Measurements from ENCODE around the gene OR2S2.
"Not testable (repeated sequence)": the region's sequence is repeated elsewhere in the genome, so short reads cannot be mapped to it uniquely, and the experiment has no call there.

Gene OR2S2

DNA sequence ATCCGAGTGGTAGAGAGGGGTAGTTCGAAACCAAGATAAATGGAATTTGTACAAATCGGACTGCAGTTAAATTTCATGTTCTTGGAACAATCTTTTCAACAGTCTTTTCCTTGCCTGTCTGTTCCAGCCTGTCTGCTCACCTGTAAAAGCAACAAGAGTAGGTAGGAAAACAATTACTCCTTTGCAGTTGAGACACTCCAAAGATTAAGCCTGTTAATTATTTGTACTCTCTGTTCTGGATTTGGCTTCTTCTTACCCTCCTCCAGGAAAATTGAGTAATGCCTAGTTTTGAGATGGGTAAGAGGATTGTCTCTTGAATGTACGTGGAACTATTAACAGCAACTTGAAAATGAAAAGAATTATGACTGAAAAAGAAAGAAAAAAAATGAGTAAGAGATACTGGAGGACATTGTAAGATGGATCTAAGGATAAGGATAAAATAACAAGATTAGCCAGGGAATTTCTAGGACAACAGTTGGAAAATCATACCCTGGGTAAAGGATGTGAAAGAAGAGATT, 24.3 kb downstream of the OR2S2 start:
- DNase-seq (ENCODE audit: low read depth): no peak

DNA sequence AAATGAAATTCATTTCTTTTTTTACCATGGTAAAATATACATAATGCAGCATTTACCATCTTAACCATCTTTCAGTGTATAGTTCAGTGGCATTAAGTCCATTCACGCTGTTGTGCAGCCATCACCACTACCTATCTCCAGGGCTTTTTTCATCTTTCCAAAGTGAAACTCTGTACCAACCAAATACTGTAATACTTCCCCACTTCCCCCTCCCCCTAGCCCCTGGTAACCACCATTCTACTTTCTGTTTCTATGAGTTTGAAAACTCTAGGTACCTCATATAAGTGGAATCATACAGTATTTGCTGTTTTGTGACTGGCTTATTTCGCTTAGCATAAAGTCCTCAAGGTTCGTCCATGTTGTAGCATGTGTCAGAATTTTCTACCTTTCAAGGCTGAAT, 25.2 kb downstream of the OR2S2 start:
- DNase-seq (ENCODE audit: low read depth): no peak

DNA sequence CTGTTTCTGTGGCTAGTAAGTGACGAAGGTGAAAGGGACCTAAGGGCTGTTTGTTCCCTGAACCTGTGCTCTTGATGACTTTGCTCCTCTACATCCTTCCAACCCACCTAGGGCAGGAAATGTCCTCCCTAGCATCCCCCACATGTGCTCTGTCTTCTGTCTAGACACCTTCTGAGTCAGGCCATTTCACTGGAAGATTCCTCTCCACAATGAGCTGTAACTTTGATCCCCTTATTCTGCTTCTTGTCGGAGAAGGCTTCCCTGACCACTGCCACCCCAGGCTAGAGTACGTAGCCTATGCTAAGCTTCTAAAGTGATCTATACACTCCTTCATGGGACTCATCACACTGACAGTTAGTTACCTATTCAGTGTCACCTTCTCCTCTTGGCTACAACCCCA, 27.0 kb downstream of the OR2S2 start:
- no peak for DNase-seq (ENCODE audit: low read depth)

DNA sequence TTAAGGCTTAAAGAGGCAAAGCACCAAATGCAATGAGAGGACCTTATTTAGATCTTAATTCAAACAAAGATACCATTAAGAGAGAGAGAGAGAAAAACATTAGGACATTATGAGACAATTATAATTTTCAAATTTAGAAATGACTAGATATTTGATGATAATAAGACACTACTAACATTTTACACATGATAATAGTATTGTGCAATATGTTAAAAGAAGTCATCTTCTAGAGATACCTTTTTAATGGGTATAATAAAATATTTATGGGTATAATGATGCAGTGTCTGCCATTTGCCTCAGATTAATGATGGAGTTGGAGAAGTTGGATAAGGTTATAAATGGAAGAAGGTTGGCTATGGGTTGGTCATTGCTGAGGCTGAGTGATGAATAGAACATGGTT, 27.4 kb downstream of the OR2S2 start:
- no peak for DNase-seq (ENCODE audit: low read depth)

DNA sequence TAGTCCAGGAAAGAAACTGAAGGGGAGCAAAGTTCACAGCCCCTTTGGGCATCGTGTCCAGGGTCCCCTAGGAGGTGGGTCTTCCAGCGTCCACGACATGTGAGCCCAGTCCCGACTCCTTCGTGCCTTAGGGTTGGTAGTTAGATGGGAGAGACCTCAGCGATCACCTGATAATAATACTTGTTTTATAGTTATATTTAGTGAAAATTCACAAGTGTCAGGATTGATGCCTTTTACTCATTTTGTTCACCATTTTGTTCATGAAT, 28.6 kb downstream of the OR2S2 start:
- DNase-seq (ENCODE audit: low read depth): no peak

DNA sequence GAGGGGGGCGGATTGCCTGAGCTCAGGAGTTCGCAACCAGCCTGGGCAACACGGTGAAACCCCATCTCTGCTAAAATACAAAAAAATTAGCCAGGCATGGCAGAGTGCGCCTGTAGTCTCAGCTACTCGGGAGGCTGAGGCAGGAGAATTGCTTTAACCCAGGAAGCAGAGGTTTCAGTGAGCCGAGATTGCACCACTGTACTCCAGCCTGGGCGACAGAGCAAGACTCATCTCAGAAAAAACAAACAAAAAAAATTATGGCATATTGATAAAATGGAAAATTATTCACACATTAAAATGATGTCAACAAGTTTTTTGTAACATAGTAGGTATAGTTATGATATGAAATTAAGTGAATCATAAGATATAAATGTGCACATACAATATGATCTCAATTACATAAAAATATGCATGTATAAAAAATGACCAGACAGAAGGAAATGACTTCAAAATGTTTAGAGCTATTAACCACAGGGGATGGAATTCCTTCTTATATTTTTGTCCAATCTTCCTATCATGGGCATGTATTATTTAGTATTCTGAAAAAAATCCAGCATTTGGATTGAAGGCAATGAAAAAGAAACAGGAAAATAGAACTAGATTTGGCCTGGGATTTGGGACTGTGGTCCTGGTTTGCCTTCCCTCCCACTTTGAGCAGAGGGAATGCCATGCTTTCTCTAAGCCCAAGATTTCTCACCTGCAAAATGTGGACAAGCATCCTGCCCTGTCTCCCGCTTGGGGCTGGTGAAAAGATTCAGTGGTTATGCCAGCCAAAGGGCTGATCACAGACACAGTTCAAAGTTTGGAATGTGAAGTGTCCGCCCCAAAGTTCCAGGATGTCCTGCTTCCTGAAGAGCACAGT, 29.1 kb downstream of the OR2S2 start:
- DNase-seq (ENCODE audit: low read depth): no peak

DNA sequence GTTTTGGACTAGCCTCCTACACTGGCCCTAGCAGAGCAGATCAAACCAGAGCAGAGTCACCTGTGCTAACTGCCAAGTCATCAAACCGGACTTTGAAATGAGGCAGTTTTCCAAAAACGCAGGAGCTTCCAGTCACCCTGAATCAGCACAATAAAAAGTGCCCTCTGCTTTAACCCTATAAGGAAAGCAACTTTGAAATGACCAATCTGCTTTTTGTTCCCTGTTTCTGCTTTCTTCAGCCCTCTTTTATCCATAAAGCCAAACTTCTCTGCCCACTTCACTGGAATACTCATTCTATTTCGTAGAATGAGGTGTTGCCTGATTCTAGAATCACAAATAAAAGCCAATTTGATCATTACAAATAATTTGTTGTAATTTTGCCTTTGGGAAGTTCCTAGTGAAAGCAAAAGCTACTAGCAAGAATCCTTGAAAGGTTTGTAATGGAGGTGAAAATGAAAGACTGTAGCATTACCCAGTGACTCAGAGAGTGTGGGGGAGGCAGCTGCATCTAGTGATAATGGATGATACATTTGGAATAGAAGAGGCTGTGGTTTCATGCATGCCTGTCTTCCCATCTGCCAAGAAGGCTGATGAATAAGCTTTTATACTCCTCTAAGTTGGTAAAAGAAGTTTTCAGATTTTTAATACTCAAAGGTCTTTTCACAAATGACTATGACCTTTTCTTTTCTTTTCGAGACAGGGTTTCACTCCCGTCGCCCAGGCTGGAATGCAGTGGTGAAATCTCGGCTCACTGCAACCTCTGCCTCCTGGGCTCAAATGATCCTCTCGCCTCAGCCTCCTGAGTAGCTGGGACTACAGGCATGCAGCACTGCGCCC, 33.8 kb downstream of the OR2S2 start:
- DNase-seq (ENCODE audit: low read depth): no peak

DNA sequence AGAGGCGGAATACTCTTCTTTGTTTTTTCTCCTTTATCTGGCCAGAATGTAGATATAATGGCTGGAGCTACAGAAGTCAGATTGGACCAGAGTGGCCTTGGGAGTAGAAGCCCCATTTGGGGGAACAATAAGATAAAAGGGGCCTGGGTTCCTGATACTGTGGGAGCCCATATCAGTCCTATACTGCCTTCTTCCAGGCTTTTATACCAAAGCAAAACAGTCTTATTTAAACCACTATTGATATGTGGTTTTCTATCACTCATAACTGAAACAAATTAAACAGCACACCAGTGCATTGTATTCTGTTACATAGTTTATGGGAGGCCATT, 34.4 kb downstream of the OR2S2 start:
- DNase-seq (ENCODE audit: low read depth): no peak

DNA sequence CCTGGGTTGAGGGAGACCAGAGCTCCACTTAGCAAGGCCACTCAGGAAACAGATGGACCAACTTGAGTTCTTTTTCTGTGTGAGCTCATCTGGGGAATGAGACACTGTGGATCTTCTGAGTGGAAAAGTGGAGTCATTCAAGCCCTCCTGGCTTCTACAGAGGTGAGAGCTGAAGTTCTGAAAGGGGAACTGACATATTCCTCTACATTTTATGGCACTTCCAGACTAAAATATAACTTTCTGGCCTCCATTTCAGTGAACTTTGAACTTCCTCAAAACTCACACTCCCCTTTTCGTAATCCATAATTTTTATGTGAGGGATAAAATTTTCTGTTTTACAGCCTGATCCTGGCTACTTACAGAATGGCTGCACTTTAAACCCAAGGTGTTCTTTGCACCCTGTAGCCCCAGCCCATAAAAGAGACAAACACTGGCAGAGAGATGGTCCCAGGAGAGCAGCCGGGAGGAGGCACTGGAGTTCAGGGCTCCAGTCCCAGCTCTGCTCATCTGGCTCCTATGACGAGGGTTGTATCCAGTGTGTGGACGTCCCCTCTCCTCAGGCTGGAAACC, 37.8 kb downstream of the OR2S2 start:
- DNase-seq (ENCODE audit: low read depth): no peak

DNA sequence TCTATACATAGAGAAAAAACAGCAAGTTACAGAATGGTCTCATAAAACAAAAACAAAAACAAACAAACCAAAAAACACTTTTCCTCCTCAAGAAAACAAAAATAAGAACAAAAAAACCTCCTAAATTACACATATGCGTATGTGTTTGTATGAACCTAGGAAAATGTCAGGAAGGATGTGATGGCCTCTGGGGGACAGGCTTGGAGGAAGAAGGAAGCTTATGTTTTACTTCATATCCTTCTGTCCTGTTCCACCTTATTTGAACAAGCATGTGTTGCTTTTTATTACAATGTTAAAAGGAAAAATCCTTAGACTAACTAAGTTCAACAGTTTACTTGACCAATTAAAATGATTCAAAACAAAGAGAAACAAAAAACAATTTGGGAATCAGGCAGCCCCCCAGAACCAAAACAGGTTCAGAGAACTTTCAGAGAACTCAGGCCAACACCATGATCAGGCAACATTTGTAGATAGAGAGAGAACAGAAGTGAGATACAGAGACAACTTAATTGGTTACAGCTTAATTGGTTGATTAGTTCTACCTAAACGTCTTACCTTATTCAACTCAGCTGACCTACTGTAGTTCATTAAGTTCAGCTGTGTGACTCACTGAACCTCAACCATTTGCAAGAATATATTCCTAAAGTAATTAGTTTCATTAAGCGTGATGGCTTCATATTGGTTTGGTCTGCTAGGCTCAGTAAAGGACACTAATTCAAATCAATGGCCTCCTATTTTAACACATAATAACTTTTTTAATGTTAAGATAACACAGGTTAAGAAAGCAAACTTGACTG, 38.5 kb downstream of the OR2S2 start:
- DNase-seq (ENCODE audit: low read depth): no peak

DNA sequence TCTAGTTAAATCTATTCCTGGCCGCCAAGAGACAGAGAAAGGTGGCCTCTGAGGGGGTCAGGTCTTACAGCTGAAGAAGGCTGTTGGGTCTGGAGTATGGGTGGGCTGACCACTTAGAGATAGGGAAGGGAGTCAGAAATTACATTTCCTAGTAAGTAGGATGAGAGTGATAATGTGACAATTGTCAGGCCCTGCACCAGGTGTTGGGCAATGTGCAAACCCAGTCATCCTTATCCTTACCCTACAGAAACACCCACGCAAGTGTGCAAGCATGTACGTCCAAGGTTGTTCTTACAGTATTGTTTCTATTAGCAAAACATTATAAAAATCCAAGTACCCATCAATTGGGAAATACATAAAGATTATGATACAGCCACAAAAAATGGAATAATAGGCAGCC, 39.2 kb downstream of the OR2S2 start:
- DNase-seq (ENCODE audit: low read depth): no peak

DNA sequence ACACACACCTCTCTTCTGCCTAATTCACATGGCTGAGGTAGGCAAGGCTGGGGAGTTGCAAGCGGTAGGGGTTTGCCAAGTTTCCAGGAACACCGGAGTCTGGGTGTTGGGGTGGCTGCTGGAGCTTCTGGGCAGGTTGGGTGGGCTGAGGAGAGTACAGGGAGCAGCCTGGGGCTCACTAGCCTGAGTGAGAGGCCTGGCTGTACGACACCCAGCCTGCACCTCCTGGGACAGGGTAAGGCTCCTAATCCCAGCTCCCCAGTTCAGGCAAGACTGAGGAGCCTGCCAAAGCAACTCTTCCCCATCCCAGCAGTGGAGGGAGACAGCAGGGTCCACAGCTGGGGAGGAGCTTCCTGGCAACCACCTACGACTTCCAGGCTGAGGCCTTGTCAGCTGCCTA, 40.7 kb downstream of the OR2S2 start:
- no peak for DNase-seq (ENCODE audit: low read depth)

DNA sequence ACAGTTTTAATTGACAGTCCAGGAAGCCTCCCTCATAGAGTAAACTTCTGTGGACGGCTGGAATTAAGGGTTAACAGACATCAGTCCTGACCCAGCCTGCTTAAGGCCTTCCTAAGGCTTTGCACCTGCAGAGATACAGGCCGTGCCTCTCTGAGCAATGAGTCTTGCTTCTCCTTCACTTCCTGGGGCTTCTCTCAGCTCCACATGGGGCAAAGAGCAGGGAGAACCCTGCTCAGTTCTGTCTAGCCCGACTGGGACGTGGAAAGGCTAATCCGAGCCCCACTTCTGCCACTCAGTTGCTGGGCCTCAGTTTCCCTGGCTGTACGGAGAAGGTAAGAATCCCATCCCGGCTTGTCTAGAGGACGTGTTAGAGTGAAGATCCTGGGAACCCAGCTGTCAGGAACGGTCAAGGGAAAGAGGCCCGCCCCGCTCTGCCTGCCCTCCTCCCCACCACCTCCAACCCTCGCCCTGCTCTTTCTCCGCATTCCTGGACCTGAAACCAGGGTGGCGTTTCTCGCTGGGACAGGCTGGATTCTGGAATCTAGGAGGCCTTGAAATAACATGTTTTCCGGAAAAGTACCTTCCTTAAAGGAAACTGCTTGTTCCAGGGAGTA, 42.2 kb downstream of the OR2S2 start:
- no peak for DNase-seq (ENCODE audit: low read depth)

DNA sequence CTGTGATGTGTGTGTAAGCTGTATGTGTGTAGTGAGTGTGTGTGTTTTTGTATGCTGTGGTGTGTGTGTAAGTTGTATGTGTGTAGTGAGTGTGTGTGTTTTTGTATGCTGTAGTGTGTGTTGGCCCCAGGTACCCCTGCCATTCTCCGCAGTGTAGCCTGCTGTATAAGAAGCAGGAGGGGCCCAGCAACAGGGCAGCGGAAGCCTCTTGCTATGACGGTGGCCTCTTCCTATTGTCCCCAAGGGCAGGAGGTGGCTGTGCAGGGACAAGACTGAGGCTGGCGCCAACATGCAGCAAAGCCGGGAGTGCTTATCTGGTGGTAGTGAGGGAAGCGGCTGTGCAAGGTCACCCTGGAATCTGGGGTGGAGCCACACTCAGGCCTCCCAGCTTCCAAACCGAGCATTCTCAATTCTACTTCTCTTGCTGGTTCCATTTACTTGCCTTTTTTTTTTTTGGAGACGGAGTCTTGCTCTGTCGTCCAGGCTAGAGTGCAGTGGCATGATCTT, 43.6 kb downstream of the OR2S2 start:
- DNase-seq (ENCODE audit: low read depth): no peak

DNA sequence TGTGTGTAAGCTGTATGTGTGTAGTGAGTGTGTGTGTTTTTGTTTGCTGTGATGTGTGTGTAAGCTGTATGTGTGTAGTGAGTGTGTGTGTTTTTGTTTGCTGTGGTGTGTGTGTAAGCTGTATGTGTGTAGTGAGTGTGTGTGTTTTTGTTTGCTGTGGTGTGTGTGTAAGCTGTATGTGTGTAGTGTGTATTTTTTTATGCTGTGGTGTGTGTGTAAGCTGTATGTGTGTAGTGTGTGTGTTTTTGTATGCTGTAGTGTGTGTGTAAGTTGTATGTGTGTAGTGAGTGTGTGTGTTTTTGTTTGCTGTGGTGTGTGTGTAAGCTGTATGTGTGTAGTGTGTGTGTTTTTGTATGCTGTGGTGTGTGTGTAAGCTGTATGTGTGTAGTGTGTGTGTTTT, 44.5 kb downstream of the OR2S2 start:
- DNase-seq (ENCODE audit: low read depth): not testable (repeated sequence)

DNA sequence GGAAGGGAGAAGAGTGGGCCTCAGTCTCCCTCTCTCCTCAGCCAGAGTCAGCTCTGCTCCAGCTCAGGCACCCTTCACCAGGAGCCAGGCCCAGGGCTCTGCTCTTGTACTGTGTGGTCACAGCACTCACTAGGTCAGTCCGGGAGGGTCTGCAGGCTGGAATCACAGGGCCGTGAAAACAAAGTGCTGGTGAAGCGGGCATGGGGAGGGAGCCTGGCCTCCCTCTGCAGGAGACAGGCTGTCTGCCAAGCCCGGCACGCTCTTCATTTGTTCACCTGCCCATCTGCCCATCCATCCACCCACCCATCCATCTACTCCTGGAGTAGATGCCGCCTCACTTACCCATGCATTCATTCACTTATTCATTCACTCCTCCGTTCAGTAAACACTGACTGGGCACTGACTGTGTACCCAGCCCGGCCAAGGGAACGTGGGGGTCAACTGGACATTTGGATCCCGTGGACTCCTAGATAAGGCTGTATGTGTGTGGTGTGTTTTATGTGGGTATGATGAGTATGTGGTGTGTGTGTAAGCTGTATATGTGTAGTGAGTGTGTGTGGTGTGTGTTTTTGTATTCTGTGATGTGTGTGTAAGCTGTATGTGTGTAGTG, 45.1 kb downstream of the OR2S2 start:
- DNase-seq (ENCODE audit: low read depth): no peak

DNA sequence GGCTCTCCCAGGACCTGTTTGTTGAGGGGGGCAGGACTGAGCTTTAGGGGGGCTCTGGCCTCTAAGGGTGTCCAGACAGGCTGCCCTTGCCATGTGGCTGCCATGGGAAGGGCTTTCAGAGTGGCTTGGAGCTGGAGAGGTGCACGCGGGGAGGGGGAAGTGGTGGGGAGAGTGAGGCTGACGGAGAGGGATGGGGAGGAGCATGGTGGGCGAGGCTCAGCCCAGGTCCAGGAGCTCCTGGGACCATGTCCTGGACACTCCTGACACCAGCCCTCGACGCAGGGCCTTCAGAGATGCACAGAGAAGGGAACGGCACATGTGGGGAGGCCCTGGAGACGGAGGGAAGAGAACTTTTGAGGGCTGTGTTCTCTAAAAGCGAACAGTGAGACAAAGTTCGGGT, 46.3 kb downstream of the OR2S2 start:
- DNase-seq (ENCODE audit: low read depth): no peak

DNA sequence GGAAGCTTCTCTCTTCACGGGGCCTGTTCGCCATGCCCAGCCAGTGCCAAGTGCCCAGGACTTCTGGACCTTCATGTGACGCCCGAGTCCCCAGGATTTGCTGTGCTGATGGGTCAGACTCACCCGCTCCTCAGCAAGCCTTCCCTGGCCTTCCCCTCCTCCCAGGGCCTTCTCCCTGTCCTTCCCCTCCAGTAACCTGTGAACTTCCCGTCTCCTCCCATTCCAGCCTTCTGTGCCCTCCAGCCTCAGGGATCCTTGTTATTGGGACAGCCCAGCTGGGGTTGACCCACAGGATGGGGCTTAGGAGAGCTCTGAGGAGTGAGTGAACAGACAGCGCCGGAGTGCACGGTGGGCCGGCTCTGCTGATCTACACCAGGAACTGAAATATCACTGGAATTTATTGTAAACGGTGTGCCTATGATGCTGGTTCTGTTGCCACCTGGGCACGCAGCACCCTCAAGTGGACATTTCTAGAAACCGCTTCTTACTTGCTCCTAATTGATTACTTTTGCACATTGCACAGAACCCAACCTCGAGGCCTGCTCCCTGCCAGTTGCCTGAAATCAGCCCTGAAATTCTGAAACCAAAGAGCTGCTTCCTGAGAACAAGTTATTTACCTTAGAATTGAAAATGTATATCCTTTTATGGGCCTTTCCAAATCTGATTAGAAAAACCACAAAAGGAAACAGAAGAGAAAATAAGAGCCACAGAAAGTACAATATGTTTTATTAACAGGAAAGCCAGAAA, 47.2 kb downstream of the OR2S2 start:
- DNase-seq (ENCODE audit: low read depth): no peak

DNA sequence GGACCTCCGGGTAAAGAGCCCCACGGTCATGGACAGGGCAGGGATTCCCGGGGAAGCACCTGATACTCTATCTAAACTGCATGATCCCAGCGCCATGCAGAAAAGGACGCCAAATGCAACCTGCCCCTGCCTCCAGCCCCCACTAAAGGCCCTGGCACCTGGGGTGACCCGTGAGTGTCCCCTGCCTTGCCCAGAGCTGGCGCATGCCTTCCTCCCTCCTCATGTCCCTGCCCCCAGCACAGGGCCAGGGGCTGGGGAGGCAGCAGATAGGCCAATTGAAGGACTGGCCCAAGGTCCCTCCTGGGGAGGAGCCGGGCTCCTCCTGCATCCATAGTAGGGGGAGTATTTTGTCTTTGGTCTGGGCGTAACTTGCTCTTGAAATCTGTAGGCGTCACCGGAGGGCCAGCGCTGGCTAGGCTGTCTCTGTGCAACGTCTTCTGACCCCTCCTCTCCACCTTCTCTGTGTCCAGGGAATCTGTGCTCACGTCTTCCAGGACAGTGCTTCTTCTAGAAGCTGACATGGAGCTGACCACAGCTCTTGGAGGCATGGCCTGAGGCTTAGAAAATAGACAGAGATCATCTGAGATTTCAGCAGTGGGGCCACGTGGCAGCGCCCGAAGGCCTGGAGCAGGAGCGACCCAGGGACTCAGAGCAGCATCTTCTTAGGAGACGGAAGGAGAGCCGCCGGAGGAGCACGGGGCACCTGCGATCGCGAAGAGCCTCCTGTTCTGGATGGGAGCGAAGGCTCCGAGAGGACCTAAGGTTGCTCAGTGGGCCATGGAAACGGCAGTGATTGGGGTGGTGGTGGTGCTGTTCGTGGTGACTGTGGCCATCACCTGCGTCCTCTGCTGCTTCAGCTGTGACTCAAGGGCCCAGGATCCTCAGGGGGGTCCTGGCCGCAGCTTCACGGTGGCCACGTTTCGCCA, 48.0 kb downstream of the OR2S2 start:
- no peak for DNase-seq (ENCODE audit: low read depth)

Measured in stimulated activated CD8-positive, alpha-beta memory T cell treated with anti-CD3 and anti-CD28 coated beads, Interleukin-15, amount 100 ng/mL, for 24 hours (primary cell).